HG02588 (cell line): ENCODE measurements around the gene THOC6.

ENCODE experiments used
- ATAC-seq: cut with Tn5 transposase; IDR thresholded peaks from one replicate; pipeline ENCODE4 v1.9.1; 2021; ENCODE audit warnings: mild to moderate bottlenecking, moderate library complexity; ENCODE audit not compliant: unreplicated experiment

Gene THOC6

DNA sequence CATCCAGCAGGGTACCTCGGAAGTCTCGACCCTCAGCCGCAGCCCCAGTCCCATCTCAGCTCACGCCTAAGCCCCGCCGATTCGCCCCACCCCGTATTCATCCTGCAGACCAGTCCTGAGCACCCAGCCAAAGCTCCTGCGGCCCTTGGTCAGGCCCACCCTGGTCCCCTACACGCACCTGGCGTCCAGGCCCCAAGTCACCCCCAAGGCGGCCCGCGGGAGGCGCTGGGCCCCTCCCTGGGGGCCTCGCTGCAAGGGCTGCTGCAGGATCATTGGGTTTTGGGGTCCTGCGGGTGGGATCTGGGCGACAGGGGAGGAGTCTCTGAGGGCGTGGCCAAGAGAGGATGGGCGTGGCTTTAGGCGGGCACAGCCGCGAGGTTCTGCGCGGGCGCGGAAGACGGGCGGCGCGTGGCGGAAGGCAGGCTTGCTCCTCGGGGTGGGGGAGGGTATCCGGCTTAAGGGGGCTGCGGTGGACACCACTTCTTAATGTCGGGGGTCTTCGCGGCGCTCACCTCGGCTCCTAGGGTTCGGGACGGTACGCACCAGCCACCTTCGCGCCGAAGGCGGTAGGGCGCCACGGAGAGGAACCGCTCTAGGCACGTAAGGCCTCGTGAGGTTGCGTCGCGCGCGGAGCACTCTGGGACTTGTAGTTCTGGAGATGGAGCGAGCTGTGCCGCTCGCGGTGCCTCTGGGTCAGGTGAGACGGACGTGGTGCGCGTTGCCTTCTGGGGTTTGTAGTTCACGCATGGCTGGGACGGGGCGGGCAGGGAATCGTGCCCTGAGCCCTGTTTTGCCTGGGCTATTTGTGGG, at the start of gene THOC6, which contains the start of gene HCFC1R1:
THOC6 (plus strand) TSS at position 367 of the 810 bp plus-strand sequence; CDS start at position 659, 292 bp downstream.
HCFC1R1 (minus strand) TSS at position 274 of the 810 bp plus-strand sequence; CDS start at position 273, 1 bp downstream.
- ATAC-seq, result peak; percentile 73

DNA sequence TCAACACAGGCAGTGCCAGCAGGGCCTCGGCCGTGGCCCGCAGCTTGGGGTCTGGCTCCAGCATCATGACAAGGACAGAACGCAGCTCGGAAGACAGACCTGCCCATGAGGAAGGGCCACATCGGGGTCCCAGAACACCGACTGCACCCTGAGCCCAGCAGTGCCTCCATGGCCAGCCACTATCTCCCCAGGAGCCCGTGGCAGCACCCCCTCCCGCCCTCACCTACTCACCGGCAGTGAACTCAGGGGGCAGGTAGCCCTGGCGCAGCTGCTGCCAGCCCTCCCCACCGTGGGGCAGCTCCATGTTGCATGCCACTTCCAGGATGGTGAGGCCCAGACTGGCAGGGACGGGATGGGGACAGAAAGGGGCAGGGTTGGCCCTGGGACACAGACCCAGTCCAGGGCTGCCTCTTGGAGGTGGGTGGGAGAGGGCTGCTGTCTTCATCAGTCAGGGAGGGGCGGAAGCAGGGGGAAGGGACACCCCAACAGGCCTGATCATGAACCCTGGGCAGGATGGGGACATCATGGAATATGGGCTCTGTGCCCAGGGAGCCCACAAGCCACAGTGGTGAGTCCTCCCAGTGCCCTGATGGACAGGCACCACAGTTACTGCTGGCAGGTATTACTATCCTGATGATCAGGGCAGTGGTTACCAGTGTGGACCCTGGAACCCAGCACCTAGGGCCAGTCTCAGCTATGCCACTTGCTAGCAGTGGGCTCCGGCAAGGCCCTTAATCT, 49.3 kb upstream of the THOC6 start:
- ATAC-seq, result no peak

- no peak for ATAC-seq
Observed at GRCh38 chr16:2975161-2975795, 48.6 kb upstream of the THOC6 start.

- no peak for ATAC-seq
Observed at GRCh38 chr16:2976201-2976600, 47.6 kb upstream of the THOC6 start.

DNA sequence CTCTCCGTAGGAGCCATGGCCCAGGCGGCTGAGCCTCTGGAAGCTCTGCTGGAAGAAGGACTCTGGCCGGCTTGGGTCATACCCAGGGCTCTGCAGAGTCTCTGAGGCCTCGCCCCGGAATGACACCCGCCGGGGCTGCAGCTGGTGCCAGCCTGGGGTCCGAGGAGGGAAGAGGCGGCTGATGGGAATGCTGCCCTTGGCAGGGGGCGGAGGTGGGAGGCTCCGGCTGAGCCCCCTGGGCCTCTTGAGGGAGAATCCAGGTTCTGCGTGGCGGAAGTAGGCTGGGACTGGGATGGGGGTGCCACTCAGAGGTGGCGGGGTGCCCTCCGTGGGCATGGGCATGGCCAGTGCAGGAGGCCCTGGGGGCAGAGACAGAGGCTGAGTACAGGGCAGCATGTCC, 47.2 kb upstream of the THOC6 start:
- ATAC-seq, result no peak

- ATAC-seq, result no peak
Observed at GRCh38 chr16:2977440-2977839, 46.4 kb upstream of the THOC6 start.

GRCh38 chr16:2979669-2980226, 44.1 kb upstream of the THOC6 start:
- no peak for ATAC-seq

DNA sequence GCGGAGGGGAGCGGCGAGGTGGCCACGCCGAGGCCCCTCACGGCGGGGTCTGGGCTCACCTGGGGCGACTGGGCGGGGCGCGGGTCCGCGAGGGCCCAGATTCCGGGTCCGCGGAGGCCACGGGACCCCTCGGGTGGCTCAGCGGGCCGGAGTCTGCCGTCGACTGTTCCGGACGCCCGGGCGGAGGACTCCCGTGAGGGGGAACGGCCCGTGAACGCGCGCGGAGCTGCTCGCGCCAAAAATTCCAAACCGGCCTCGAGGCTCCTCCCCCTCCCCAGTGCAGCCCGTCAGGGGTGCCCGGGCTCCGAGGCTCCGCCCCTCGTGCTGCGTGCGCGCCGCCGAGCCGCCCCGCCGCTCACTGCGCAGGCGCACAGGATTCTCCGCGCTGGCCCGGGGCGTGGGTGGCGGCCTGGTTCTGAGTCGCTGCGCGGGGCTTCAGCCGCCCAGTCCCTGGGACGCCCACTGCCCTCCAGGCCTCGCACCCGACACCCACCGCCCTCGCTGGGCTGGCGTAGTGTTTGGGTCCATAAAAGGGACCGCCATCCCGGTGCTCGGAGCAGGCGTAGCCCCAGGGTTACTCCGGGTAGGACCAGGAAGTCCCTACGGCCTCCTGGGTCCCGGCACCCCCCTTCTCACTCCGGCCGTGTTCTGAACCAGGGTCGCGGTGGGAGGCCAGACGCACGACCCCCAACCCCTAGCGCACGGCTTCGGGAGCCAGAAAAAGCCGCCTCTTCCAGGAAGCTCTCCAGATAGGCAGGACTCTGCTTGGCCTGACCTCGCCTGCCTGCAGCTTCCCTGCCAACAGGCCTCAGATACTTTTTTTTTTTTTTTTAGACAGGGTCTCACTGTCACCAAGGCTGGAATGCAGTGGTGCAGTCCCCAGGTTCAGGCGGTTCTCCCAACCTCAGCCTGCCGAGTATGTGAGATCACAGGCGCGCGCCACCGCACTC, 43.3 kb upstream of the THOC6 start, which contains the start of gene PKMYT1:
PKMYT1 (minus strand) TSS at position 220 of the 950 bp plus-strand sequence. CDS start 789 bp downstream, outside the sequence.
- ATAC-seq, result peak; percentile 67

DNA sequence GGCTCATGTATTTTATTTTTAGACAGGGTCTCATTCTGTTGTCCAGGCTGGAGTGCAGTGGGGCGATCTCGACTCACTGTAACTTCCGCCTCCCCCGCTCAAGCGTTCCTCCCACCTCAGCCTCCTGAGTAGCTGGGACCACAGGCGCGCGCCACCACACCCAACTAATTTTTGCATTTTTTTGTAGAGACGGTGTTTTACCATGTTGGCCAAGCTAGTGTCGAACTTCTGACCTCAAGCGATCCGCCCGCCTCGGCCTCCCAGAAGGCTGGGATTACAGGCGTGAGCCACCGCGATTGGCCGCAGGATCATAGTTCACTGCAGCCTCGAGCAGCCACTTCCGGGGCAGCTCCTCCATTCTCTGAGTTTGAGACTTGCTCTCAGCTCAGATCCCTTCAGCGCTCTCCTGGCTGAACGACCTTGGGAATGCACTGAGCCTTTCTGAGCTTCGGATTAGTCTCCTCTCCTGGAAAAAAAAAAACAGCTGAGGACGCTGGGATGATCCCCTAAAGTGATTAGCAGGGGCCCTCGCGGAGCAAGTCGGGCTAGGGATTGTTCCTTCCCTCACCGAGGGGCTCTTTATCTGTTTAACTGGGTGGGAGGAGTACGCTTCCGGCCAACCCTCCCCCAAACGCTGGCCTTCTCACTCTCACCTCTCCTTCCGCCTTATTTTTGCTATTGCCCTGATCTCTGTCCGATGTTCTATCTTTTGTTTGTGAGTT, 42.5 kb upstream of the THOC6 start:
- no peak for ATAC-seq

- ATAC-seq, result no peak
Observed at GRCh38 chr16:2981899-2982250, 42.0 kb upstream of the THOC6 start.

GRCh38 chr16:2982402-2982801, 41.4 kb upstream of the THOC6 start:
- ATAC-seq, result no peak

DNA sequence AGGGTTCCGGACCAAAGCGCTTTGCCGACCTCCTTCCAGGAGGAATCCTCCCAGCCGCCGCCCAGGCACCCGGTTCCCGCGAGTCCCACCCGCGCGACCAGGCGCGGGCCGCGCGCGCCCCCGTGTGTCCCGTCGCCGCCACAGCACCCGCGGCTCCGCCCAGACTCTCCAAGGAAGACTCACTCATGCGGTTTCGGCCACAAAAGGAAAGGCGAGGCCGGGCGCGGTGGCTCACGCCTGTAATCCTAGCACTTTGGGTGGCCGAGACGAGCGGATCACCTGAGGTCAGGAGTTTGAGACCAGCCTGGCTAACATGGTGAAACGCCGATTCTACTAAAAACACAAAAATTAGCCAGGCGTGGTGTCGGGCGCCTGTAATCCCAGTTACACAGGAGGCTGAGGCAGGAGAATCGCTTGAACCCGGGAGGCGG, 40.1 kb upstream of the THOC6 start:
- ATAC-seq, result no peak

- no peak for ATAC-seq
Observed at GRCh38 chr16:2985462-2985861, 38.4 kb upstream of the THOC6 start.

GRCh38 chr16:2985893-2986355, 37.9 kb upstream of the THOC6 start:
- no peak for ATAC-seq

- ATAC-seq, result no peak
Observed at GRCh38 chr16:2986623-2987188, 37.1 kb upstream of the THOC6 start.

DNA sequence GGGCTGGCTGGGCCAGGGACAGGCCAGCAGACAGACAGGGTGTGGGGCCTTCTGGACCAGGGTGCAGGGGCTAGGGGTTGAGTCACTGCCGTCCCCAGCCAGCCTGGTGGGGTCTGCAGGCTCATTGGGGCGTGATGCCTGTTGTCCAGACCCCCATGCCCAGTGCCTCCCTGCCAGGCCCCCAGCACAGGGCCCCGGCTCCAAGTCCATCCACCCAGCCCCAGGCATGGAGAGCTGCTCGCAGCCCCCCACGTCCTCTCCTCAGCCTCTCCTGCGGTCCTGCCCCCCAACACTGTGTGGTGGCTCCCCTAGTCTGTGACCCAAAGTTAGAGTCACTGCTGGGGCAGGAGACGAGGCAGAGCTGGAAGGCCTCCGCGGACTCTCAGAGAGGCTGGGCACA, 36.5 kb upstream of the THOC6 start:
- ATAC-seq, result no peak

GRCh38 chr16:2987833-2988232, 36.0 kb upstream of the THOC6 start:
- no peak for ATAC-seq

DNA sequence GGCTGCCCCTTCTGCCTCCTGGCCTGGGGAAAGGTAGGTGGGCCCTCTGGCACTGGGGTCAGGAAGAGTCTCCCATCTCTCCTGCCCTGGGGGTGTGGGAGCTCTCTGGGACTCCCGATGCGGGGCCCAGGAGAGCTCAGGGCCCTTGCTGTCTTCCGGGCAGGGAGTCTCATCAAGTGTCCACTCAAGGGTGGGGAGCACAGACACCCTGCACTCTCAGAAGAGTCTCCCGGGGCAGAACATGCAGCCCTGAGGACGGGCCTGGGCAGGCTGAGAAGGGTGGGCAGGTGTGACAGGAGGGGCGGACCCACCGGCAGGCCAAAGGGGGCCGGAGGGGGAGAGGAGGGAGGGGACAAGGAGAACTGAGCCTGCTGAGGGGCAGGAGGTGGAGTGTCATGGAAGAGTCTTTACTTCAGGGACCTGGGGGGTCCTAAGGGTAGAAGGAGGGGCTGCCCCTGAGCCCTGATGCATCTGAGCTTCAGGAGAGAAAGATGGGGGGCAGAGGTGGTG, 35.2 kb upstream of the THOC6 start:
- ATAC-seq, result no peak

GRCh38 chr16:2990891-2991290, 32.9 kb upstream of the THOC6 start:
- no peak for ATAC-seq
